ENCODE data around the gene HPD.
A peak's percentile ranks its signal among the peaks of the same experiment; 100 is the strongest.

HPD gene

DNA sequence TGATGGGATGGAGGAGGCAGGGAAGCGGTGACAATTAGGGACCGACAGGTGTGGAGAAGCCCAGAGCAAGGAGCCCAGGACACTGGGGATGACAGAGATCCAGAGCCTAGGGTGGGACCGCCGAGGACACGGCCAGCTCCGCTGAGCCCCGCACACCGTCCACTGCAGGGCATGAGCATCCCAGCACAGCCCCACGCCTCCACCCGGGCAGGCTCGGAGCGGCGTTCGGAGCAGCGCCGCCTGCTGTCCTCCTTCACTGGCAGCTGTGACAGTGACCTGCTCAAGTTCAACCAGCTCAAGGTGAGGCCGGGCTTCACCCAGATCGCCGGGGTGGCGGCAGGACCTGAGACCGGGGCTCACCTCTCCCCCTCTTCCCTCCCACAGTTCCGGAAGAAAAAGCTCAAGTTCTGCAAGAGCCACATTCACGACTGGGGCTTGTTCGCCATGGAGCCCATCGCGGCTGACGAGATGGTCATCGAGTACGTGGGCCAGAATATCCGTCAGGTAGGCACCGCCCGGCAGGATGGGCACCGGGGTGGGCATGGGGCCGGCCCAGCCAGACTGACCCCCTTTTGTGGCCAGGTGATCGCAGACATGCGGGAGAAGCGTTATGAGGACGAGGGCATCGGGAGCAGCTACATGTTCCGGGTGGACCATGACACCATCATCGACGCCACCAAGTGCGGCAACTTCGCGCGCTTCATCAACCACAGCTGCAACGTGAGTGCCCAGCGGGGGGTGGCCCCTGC lies 31.1 kb downstream of the HPD start:
- DNase-seq: no peak

DNA sequence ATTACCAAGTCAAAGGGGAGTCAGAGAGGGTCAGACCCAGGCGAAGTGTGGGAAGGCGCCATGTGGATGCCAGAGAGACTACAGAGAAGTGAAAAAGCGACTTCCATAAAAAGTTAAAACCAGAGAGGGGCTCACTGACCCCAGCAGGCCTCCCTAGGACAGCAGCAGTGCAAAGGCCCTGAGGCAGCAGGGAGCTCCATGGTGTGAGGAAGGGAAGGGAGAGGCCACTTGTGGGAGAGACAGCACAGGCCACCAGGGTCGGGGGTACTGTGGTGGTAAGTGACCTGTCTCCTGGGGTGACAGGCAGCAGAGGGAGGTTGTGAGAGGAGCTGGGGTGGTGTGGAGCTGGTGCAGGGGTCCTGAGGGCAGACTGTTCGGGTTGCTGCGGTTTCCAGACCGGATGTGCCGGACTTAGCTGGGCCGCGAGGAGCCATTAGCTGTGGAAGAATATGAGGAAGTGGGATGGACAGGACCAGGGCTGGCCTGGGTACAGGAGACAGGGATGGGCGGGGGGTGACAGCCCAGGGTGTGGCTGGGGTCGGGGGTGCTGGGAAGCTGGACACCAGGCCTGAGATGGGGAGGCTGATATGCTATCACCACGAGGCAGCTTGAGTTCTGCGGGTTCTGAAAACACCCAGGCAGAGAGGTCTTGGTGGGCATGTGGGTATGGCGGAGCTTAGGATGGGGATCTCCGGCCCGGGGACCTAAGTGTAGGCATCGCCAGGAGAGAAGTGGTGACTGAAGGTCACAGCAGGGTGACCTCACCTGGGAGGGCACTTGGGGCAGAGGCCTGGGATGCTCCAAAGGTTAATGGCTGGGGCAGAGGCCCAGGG lies 32.1 kb downstream of the HPD start:
- no peak for DNase-seq

DNA sequence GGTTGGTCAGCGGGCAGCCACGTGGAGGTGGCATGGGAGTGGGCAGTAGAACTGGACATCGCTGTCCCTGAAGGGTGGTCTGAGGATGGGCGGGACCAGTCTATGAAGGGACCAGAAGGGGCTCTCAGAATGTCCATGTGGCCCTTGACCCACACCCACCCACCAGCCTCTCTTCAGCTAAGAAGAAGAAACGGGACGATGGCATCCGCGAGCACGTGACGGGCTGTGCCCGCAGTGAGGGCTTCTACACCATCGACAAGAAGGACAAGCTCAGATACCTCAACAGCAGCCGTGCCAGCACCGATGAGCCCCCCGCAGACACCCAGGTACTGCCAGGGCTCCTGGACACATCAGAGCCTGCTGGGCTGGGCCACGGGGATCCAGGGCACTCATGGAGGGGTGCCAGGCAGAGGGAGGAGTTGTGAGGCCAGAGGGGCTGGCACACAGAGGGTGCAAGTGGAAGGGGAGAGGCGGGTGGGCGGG lies 33.6 kb downstream of the HPD start:
- no peak for DNase-seq

DNA sequence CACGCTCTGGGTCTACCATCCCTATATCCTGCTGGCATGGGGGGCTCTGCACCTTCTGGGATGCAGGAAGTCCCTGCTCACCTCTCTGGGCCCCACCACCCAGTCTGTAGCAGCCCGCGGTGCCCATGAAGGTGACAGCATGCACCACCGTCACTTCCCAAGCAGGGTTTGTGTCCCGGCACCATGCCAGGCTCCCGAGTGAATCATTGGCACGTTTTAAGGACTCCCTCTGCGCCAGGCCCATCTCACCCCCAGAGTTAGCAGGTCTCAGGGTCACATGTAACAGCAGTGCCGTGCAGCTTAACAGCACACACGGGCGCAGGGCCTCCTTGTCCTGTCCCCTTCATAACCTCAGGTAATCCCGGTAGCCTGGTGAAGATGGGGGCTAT lies 34.9 kb downstream of the HPD start:
- no peak for DNase-seq

DNA sequence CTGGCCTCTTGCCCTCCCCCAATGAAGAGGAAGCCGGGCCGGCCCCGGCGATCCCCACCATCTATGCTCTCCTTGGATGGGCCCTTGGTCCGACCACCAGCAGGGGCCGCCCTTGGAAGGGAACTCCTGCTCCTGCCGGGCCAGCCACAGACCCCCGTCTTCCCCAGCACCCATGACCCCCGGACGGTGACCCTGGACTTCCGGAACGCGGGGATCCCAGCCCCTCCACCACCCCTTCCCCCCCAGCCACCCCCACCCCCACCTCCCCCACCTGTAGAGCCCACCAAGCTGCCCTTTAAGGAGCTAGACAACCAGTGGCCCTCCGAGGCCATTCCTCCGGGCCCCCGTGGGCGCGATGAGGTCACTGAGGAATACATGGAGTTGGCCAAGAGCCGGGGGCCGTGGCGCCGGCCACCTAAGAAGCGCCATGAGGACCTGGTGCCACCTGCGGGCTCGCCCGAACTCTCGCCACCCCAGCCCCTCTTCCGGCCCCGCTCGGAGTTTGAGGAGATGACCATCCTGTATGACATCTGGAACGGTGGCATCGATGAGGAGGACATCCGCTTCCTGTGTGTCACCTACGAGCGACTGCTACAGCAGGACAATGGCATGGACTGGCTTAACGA lies 35.4 kb downstream of the HPD start:
- DNase-seq: no peak

DNA sequence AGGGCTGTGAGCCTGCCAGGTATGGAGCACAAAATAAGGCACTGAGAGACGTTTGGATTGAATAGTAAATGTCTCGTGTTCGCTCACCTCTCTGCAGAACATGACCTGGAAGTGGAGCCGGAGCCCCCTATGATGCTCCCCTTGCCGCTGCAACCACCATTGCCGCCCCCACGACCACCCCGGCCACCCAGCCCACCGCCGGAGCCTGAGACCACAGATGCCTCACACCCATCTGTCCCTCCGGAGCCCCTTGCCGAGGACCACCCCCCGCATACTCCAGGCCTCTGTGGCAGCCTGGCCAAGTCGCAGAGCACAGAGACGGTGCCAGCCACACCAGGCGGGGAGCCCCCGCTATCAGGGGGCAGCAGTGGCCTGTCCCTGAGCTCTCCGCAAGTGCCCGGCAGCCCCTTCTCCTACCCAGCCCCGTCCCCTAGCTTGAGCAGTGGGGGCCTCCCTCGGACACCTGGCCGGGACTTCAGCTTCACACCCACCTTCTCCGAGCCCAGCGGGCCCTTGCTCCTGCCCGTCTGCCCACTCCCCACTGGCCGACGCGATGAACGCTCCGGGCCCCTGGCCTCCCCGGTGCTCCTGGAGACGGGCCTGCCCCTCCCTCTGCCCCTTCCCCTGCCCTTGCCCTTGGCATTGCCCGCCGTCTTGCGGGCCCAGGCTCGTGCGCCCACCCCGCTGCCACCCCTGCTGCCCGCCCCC lies 36.1 kb downstream of the HPD start:
- DNase-seq: no peak

DNA sequence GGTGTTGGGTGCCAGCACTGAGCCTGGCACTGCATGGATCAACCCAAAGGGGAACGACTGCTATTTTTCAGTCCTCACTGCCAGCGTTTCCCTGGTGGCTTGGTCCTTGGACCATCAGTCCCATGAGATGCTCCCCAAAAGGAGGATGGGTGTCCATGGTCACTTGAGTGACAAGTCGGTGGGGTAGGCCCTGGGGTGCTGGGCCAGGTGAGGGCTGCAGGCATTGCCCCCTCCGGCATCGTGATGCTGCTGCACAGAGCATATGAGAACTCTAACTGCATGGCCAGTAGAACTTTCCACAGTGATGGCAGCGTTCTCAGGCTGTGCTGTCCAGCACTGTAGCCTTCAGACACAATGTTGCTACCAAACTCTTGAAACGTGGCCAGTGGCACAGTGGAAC lies 38.6 kb downstream of the HPD start:
- DNase-seq: no peak

DNA sequence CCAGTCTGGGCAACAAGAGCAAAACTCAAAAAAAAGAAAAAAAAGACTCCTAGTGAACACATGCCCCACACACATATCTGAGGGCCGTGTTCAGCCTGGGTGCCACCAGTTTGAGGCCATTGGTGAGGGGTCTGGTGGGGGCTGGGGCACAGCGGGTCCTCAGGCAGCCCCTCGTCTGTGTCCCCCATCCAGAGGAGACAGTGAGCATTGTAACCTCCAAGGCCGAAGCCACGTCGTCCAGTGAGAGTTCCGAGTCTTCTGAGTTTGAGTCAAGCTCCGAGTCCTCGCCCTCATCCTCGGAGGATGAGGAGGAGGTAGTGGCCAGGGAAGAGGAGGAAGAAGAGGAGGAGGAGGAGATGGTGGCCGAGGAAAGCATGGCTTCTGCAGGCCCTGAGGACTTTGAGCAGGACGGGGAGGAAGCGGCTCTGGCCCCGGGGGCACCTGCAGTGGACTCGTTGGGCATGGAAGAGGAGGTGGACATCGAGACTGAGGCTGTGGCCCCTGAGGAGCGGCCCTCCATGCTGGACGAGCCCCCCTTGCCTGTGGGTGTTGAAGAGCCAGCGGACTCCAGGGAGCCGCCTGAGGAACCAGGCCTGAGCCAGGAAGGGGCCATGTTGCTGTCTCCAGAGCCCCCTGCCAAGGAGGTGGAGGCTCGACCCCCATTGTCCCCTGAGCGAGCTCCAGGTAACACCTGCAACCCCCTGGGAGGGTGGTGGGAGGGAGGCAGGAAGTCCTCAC lies 39.3 kb downstream of the HPD start:
- no peak for DNase-seq

DNA sequence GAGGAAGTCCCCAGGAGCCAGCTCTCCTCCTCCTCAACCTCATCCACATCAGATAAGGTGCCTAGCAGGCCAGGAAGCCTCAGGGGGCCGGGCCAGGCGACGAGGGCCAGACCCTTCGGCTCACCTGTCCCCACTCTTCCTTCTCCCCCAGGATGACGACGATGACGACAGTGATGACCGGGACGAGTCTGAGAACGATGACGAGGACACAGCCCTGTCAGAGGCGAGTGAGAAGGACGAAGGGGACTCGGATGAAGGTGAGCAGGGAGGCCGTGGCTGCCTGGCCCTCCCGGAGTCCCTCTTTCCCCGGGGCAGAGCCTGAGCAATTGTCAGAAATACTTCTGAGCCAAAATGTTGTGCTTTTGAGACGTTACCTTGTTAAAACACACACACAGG lies 41.0 kb downstream of the HPD start:
- DNase-seq: no peak

DNA sequence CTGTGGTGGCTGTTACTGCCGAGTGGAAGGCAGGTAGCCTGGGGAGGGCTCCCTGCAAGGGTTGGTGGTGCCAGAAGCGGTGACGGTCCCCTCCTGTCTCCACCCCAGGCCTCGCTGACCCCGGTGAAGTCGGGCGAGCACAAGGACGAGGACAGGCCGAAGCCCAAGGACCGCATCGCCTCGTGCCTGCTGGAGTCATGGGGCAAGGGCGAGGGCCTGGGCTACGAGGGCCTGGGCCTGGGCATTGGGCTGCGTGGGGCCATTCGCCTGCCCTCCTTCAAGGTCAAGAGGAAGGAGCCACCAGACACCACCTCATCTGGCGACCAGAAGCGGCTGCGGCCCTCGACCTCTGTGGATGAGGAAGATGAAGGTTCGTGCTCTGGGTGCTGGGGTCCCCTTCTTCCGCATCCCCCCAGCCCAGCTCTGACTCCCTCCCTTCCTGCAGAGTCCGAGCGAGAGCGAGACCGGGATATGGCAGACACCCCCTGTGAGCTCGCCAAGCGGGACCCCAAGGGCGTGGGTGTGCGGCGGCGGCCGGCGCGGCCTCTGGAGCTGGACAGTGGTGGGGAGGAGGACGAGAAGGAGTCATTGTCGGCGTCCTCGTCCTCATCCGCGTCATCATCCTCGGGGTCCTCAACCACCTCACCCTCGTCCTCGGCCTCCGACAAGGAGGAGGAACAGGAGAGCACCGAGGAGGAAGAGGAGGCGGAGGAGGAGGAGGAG lies 41.6 kb downstream of the HPD start:
- no peak for DNase-seq

DNA sequence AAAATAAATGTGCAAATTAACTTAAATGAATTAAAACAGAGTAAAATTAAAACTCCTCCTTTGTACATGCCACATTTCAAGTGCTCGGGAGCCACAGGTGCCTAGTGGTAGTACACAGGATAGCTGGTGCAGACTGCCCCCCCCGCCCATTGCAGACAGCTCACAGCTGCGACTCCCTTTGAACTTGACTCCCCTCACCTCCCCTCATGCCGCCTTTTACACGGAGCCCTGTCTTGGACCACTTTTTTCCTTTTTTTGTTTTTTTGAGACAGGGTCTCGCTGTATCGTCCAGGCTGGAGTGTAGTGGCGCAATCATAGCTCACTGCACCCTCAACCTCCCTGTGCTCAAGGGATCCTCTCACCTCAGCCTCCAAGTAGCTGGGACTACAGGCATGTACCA lies 43.4 kb downstream of the HPD start:
- DNase-seq: no peak

DNA sequence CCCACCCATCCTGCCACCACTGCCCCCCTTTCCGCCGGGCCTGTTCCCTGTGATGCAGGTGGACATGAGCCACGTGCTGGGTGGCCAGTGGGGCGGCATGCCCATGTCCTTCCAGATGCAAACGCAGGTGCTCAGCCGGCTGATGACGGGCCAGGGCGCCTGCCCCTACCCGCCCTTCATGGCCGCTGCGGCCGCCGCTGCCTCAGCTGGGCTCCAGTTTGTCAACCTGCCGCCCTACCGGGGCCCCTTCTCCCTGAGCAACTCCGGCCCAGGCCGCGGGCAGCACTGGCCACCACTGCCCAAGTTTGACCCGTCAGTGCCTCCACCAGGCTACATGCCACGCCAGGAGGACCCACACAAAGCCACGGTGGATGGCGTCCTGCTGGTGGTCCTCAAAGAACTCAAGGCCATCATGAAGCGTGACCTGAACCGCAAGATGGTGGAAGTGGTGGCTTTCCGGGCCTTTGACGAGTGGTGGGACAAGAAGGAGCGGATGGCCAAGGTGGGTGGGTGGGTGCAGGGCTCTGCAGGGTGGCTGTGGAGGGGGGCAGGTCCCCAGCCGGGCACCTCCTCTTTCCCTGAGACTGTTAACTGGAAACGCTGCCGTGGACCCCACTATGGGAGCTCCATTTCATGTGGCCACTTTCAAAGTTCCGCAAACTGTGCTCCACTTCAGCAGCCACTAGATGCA lies 44.1 kb downstream of the HPD start:
- no peak for DNase-seq

DNA sequence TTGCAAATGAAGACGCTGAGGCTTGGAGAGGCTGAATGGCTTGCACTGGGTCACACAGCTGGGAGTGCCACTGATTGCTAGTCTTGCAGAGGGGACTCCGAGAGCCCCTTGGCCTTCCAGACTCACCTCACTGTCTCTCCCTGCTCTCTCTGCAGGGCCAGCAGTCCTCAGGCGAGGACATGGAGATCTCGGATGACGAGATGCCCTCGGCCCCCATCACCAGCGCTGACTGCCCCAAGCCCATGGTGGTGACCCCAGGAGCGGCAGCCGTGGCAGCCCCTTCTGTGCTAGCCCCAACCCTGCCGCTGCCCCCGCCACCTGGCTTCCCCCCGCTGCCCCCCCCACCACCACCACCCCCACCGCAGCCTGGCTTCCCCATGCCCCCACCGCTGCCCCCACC lies 44.7 kb downstream of the HPD start:
- no peak for DNase-seq

DNA sequence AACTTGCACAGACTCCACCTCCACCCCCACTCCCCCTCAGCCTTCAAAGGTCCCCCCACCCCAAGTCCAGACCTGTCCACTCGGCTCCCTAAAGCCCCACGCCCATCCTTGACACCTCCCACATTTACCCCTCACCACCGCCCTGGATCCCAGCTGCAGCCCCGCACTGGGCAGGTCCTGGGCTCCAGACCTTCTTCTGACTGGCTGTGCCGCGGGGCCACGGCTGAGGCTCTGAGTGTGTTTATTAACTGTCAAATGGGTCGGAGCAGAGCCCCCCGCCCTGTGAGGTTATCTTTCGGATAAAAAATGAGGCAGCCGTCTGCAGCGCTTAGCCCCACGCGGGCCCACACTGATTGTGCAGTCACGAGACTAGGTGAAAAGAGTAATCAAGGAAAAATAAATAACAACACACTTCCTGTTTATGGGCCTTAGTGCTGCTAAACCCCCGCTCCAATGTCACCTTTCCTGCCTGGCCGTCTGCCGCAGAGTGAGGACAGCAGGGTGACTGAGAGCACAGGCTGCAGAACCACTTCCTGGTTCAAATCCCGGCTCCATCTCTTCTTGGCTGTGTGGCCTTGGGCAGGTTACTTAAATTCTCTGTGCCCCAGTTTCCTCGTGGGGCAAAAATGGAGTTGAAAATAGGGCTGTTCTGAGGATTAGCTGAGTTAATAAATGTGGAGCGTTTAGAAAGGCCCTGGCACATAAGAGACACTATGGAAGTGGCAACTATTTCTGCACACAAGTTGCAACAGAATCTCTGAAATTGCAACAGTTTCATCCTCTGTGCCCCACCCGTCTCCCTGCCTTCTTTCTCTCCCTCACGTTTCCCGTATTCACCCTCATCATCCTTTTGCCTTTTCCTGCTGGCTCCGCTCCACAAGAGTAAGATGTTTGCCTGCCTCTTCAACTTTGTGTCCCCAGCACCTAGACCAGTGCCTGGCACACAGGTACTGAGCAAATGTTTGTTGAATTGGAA lies 45.5 kb downstream of the HPD start:
- DNase-seq: no peak

DNA sequence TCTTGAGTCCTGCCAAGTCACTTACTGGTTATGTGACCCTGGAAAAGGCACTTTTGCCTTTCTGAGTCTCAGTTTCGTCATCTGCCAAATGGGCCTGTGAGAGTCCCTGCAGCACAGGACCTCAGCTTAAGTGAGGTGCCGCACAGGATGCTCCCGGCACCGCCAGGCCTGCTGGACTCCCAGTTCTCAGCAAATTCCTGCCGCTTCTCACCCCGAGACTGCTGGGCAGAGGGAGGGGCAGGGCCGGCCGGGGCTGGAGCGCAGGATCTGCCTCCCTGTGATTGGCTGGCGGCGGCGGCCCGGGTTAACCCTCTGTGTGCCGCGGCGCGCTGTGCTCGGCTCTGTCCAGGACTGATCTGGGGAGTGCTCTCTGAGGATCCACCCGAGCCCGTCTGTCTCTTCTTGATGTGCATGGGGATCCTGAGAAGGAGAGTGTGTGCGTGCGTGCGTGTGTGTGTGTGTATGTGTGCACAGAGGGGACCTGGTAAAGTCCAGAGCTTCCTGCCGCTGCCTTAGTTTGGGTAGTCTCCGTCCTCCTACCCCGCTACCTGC lies 46.3 kb downstream of the HPD start:
- no peak for DNase-seq

DNA sequence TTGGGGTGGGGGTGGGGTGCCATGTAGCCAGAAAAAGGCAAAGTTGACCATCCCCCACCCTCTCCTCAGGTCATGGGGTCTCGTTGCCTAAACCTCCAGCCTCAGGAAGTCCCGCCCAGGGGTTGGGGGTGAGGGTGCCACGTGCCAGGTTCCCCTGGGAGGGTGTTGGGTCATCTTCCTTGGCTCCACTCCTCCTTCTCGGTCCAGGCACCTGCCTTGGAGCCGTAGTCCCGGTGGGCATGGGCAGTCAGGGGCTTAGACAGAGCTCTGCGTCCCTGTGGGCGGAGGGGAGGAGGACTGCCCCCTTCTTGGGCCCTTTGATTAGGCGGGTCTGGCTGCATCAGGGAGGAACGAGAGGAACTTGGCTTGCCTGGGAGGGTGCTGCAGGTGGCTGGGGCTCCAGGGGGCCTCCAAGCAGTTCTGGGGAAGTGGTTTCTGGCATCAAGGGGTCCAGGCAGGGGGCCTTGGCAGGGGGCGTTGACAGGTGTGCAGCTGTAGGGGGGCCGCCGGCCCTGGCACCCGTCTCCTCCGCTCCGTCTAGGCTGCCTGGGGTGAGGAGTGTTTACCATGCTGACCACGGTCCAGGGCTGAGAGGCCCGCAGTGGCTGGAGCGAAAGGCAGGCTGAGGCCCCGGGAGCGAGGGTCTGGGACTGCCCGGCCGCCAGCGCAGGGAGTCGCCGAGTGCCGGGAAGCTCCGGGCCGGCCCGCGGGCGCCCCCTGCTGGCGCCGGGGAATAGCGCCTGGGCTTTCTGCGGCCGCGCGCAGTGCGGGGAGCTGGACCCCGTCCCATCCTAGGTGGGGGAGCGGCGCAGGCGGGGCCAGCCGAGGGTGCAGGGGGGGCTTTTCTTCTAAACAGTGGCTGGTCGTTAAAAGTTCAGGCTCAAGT lies 47.0 kb downstream of the HPD start:
- peak; percentile 66 for DNase-seq

DNA sequence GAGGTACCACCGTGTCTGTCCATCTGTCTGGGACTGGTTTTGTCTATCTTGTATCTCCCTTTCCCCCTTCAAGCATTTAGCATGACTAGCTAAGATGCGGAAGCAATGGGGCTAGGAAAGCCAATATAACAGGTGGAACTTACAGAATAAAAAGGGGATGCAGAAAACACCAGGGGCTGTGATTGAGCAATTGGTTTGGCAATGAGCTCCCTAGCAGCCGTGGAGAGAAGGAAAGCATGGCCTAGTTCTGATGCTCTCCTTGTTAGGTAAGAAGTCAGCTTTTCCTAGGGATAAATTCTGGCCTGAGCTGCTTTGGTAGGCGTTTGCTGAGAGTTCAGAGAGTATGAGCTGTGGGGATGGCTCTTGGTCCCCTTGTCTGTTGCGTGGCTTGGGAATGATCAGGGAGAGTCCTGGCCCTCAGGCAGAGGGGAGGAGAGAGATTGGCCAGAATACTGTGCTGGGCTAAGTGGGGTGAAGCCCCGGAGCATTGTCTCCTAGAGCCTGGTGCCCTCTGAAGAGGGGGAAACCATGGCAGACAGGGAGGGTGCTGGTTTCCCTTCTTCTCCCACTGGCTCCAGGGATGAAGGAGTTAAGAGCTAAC lies 47.7 kb downstream of the HPD start:
- DNase-seq: no peak

DNA sequence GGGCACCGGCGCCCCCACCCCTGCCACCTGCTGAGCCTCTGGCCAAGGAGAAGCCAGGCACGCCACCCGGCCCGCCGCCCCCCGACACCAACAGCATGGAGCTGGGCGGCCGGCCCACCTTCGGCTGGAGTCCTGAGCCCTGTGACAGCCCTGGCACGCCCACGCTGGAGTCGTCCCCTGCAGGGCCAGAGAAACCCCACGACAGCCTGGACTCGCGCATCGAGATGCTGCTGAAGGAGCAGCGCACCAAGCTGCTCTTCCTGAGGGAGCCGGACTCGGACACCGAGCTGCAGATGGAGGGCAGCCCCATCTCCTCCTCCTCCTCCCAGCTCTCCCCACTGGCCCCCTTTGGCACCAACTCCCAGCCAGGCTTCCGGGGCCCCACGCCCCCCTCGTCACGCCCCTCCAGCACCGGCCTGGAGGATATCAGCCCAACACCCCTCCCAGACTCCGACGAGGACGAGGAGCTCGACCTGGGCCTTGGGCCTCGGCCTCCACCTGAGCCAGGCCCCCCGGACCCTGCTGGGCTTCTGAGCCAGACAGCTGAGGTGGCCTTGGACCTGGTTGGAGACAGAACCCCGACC lies 48.3 kb downstream of the HPD start:
- DNase-seq: no peak
